ENCODE data around the gene SLC43A2. TPM values are rescaled to one million over a fixed set of nuclear protein-coding genes. Genes with fewer than 3 reads are reported as not detected.

The SLC43A2 gene
- total RNA-seq, 1 experiment from 2014 or later, result 12.9 TPM

- DNase-seq, result no peak
- H3K9me3 Mint-ChIP-seq, result no peaks in the 10 kb centered on the region; a peak in 1 of 5 replicates
Measured at GRCh38 chr17:1635675-1636465, 7.2 kb upstream of the SLC43A2 start.

More at GRCh38 chr17:1635675-1636465, 7.2 kb upstream of the SLC43A2 start:
- no peak overlapping the region for H3K23ac ChIP-seq (ENCODE audit: insufficient read length, low read depth, low read length)
- Mint-ChIP-seq H3K27ac (no peak overlapping the region), H3K36me3 (ENCODE audit: insufficient read depth in 1 of 3, low read depth in 3 of 3) (no peaks in the 10 kb centered on the region; a peak in 1 of 7 replicates), H3K4me1 (peaks cover 8 to 22% of the 10 kb centered on the region in 2 experiments), H3K27me3 (ENCODE audit: low read depth) (peaks cover 2% of the 10 kb centered on the region), H3K4me3 (no peak overlapping the region)
- no peak overlapping the region for H4K8ac ChIP-seq (replicated peaks; ENCODE audit: insufficient read length, low read depth, low read length)
- no peak overlapping the region for H3K18ac ChIP-seq (ENCODE audit: insufficient read length, low read depth, low read length)
- no peak overlapping the region for H3T11ph ChIP-seq (ENCODE audit: low read length)
- H3K56ac ChIP-seq (ENCODE audit: insufficient read length, low read depth, low read length), result no peak overlapping the region
- H2BK5ac ChIP-seq (ENCODE audit: insufficient read length, low read length), result no peak overlapping the region
- H3K9me3 ChIP-seq (ENCODE audit: control insufficient read depth, low read depth, low read length), result no peaks in the 10 kb centered on the region
- H3K4me1 ChIP-seq (ENCODE audit: insufficient read depth, low read length), result no peaks in the 10 kb centered on the region
- H3K27ac ChIP-seq (ENCODE audit: insufficient read length, low read depth, low read length), result no peak overlapping the region
- H2BK20ac ChIP-seq (ENCODE audit: low read depth, low read length, poor library complexity, severe bottlenecking), result no peak overlapping the region
- no peaks in the 10 kb centered on the region for H3K79me2 ChIP-seq (ENCODE audit: insufficient read depth, low read length)
- H2BK12ac ChIP-seq (ENCODE audit: insufficient read length, low read depth, low read length), result no peak overlapping the region
- no peak overlapping the region for H3K9ac ChIP-seq (ENCODE audit: extremely low read depth, insufficient read length, low read length)
- no peak overlapping the region for H3K4me2 ChIP-seq (ENCODE audit: insufficient read depth, insufficient read length, low read length)
- no peaks in the 10 kb centered on the region for H3K79me1 ChIP-seq (ENCODE audit: insufficient read depth, low read depth, low read length, poor library complexity, severe bottlenecking)
- H2BK15ac ChIP-seq (ENCODE audit: low read depth, low read length), result no peak overlapping the region
- TF ChIP-seq CTCF (conservative IDR thresholded peaks at IDR 0.05), result no peak
- H3K27me3 ChIP-seq (ENCODE audit: insufficient read depth, low read length), result no peaks in the 10 kb centered on the region
- no peaks in the 10 kb centered on the region for H4K20me1 ChIP-seq (ENCODE audit: control insufficient read depth, insufficient read depth, insufficient read length)
- no peak overlapping the region for H2AFZ ChIP-seq (ENCODE audit: low read length)
- no peak overlapping the region for H2BK120ac ChIP-seq (ENCODE audit: low read depth, low read length, poor library complexity, severe bottlenecking)
- WGBS (ENCODE audit: extremely low coverage, insufficient read length, low lambda C conversion rate), result no CpG with 5 or more reads among the region's 10 CpGs
- no peak overlapping the region for H4K91ac ChIP-seq (ENCODE audit: insufficient read length, low read depth, low read length)
- no peak overlapping the region for H2AK5ac ChIP-seq (ENCODE audit: insufficient read length, low read length)
- no peak overlapping the region for H3K4ac ChIP-seq (ENCODE audit: low read depth, low read length)
- no peaks in the 10 kb centered on the region for H3K23me2 ChIP-seq (ENCODE audit: insufficient read length, low read depth, low read length, poor library complexity, severe bottlenecking)
- no peak overlapping the region for H3K14ac ChIP-seq (ENCODE audit: insufficient read depth, low read length)
- no peak overlapping the region for H4K5ac ChIP-seq (ENCODE audit: insufficient read length, low read depth, low read length)

Data from H9 (cell line).